ENCODE data around the gene SERPINB10.

The SERPINB10 gene

DNA sequence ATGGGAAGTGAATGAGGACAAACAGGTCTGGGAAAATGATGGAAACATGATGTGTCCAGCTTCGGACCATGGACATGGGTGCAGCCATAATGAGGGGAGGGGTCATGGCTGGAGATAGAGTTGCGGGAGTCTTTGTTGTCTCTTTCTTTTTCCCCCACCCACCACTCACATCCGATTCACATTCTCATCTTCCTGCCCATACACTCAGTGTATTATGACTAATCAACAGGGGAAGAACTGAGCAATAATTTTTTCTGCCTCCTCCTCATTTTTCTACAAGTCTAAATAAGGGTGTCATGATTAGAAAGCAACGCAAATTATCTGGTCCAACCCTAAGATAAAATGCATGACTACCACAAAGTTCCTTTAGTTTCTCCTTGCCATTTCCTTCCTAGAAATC, 25.9 kb upstream of the SERPINB10 start:
- no peaks in the 10 kb centered on the region for H4K20me1 ChIP-seq (ENCODE audit: control insufficient read depth, insufficient read depth, low read depth, low read length)
- TF ChIP-seq, protein P1, sequence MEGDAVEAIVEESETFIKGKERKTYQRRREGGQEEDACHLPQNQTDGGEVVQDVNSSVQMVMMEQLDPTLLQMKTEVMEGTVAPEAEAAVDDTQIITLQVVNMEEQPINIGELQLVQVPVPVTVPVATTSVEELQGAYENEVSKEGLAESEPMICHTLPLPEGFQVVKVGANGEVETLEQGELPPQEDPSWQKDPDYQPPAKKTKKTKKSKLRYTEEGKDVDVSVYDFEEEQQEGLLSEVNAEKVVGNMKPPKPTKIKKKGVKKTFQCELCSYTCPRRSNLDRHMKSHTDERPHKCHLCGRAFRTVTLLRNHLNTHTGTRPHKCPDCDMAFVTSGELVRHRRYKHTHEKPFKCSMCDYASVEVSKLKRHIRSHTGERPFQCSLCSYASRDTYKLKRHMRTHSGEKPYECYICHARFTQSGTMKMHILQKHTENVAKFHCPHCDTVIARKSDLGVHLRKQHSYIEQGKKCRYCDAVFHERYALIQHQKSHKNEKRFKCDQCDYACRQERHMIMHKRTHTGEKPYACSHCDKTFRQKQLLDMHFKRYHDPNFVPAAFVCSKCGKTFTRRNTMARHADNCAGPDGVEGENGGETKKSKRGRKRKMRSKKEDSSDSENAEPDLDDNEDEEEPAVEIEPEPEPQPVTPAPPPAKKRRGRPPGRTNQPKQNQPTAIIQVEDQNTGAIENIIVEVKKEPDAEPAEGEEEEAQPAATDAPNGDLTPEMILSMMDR (IDR thresholded peaks at IDR 0.05; ENCODE audit: low read depth, low read length, poor library complexity, severe bottlenecking), result no peak
- TF ChIP-seq EZH2phosphoT487 (IDR thresholded peaks at IDR 0.05; ENCODE audit: borderline replicate concordance, low read length), result no peak
- peaks cover 12% of the 10 kb centered on the region for H3K27me3 ChIP-seq (ENCODE audit: control insufficient read depth, low read length)
- no peaks in the 10 kb centered on the region for H3F3A ChIP-seq (ENCODE audit: control insufficient read depth, insufficient read depth)
- H3K27ac ChIP-seq (ENCODE audit: low read depth, low read length), result no peak overlapping the region
- no peaks in the 10 kb centered on the region for H3K9me2 ChIP-seq (replicated peaks; ENCODE audit: control insufficient read depth, low read length)
- no peaks in the 10 kb centered on the region for H3K4me1 ChIP-seq (ENCODE audit: control insufficient read depth, low read length)
- H3K36me3 ChIP-seq (ENCODE audit: control insufficient read depth, low read length), result no peaks in the 10 kb centered on the region
- no peaks in the 10 kb centered on the region for H3K79me2 ChIP-seq (ENCODE audit: control insufficient read depth, low read length)
- H3K9me3 ChIP-seq (ENCODE audit: control insufficient read depth, insufficient read depth, low read length), result no peaks in the 10 kb centered on the region
- no peak overlapping the region for H3K4me3 ChIP-seq (ENCODE audit: low read length)
- H3K4me2 ChIP-seq (ENCODE audit: low read length), result no peak overlapping the region

DNA sequence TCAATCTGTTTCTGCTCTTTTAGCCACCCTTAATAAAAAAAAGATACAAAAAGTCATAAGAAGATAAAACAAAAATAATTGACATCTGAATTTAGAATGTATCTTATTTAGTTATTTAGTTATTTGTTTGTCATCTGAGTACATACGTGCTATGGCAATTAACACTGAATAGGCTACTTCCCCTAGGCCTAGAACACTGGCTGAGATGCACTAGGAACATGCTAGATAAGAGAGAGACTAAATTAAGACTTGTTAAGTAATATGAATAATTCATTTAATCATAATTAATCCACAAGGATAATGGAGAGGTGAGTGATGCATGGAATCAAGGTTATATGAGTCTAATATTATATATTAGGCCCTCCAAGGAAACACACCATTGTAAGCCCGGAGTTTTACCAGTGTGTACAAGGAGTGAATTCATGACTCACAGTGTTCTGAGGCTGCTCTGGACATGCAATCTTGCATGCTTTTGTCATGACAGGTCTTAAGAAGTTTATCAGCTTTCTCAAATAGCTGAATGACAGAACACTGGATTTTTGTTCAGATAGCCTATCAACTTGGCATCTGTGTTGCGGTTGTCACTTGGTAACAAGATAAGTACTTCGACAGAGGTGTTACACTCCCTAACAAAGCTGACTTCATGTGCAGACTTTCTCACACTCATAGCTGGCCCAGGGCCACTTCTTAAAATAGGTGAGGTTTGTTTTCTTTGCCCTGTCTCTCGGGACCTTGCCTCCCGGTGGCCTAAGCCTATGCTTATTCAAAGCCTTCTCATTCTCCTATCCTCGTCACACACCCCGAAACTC, 25.2 kb upstream of the SERPINB10 start:
- TF ChIP-seq, protein P1 (IDR thresholded peaks at IDR 0.05; ENCODE audit: low read depth, low read length, poor library complexity, severe bottlenecking), result no peak
- TF ChIP-seq EZH2phosphoT487 (IDR thresholded peaks at IDR 0.05; ENCODE audit: borderline replicate concordance, low read length), result no peak
- Histone ChIP-seq H3K27ac (ENCODE audit: low read depth, low read length) (no peak overlapping the region), H3K27me3 (ENCODE audit: control insufficient read depth, low read length) (peaks cover 13% of the 10 kb centered on the region), H4K20me1 (ENCODE audit: control insufficient read depth, insufficient read depth, low read depth, low read length) (no peaks in the 10 kb centered on the region), H3K36me3 (ENCODE audit: control insufficient read depth, low read length) (no peaks in the 10 kb centered on the region), H3F3A (ENCODE audit: control insufficient read depth, insufficient read depth) (no peaks in the 10 kb centered on the region), H3K9me3 (ENCODE audit: control insufficient read depth, insufficient read depth, low read length) (no peaks in the 10 kb centered on the region), H3K79me2 (ENCODE audit: control insufficient read depth, low read length) (no peaks in the 10 kb centered on the region), H3K4me3 (ENCODE audit: low read length) (no peak overlapping the region), H3K4me1 (ENCODE audit: control insufficient read depth, low read length) (no peaks in the 10 kb centered on the region), H3K4me2 (ENCODE audit: low read length) (no peak overlapping the region), H3K9me2 (replicated peaks; ENCODE audit: control insufficient read depth, low read length) (no peaks in the 10 kb centered on the region)

DNA sequence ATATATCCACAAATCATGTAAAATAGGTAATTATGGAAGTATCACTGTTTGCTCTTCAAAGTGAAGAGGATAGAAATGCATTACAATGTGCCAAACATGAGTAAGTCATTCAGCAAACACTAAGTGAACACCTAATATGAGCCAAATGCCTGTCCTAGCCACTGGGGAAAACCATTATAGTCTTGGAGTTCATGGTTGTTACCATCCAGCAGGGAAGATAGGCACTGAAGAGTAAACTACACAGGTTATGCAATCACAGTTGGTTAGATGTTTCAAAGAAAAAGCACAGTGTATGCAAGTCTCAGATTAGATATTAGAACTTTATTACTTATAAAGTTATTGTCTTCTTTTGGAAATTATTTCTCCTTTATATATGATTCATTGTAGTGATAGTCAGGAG, 24.1 kb upstream of the SERPINB10 start:
- H3K4me2 ChIP-seq (ENCODE audit: low read length), result no peak overlapping the region
- no peaks in the 10 kb centered on the region for H4K20me1 ChIP-seq (ENCODE audit: control insufficient read depth, insufficient read depth, low read depth, low read length)
- H3K9me2 ChIP-seq (replicated peaks; ENCODE audit: control insufficient read depth, low read length), result no peaks in the 10 kb centered on the region
- H3K4me1 ChIP-seq (ENCODE audit: control insufficient read depth, low read length), result no peaks in the 10 kb centered on the region
- no peaks in the 10 kb centered on the region for H3F3A ChIP-seq (ENCODE audit: control insufficient read depth, insufficient read depth)
- H3K27me3 ChIP-seq (ENCODE audit: control insufficient read depth, low read length), result peaks cover 15% of the 10 kb centered on the region
- no peak overlapping the region for H3K27ac ChIP-seq (ENCODE audit: low read depth, low read length)
- no peaks in the 10 kb centered on the region for H3K79me2 ChIP-seq (ENCODE audit: control insufficient read depth, low read length)
- TF ChIP-seq EZH2phosphoT487 (IDR thresholded peaks at IDR 0.05; ENCODE audit: borderline replicate concordance, low read length), result no peak
- TF ChIP-seq, protein P1 (IDR thresholded peaks at IDR 0.05; ENCODE audit: low read depth, low read length, poor library complexity, severe bottlenecking), result no peak
- H3K4me3 ChIP-seq (ENCODE audit: low read length), result no peak overlapping the region
- H3K36me3 ChIP-seq (ENCODE audit: control insufficient read depth, low read length), result no peaks in the 10 kb centered on the region
- H3K9me3 ChIP-seq (ENCODE audit: control insufficient read depth, insufficient read depth, low read length), result no peaks in the 10 kb centered on the region
